ENCODE results near the gene VPS13D. TPM values are rescaled to one million over a fixed set of nuclear protein-coding genes. Genes with fewer than 3 reads are reported as not detected.

VPS13D gene
- total and polyA plus RNA-seq, 4 donors = 10.2 to 68.3 (median 12.6) TPM

DNA sequence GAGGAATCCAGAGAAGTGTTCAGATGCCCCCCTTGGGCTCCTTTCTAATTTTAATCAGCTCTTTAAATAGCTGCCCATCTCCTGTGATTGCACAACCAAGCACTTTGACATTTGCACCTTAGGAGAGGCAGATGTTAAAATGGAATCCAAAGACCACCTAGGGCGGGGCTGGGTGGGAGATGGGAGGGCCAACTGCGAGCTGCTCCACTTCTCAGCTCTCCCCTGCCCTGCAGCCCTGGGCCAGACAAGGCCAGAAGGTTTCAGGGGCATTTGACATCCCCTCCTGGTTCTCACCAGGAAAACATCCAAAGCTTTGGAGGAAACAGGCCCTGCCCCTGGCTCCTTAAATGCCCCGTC lies 281.3 kb downstream of the VPS13D start:
- Histone ChIP-seq H3K4me1 (ENCODE audit: control insufficient read depth in 4 of 4, insufficient read depth in 4 of 4, low read length in 3 of 4) (peaks cover 0 to 2% (median 0%) of the 10 kb centered on the region in 4 donors), H3K4me3 (ENCODE audit: low read depth in 1 of 3, low read length in 3 of 3) (no peak overlapping the region), H3K9me3 (ENCODE audit: control insufficient read depth in 4 of 4, low read length in 3 of 4) (no peaks in the 10 kb centered on the region), H3K27me3 (ENCODE audit: control insufficient read depth in 4 of 4, insufficient read depth in 4 of 4, low read length in 3 of 4) (no peaks in the 10 kb centered on the region), H3K27ac (ENCODE audit: low read depth in 1 of 2, low read length in 2 of 2) (peak overlapping the region; percentile 29 to 45), H3K36me3 (ENCODE audit: control insufficient read depth in 4 of 4, insufficient read depth in 3 of 4, low read depth in 1 of 4, low read length in 3 of 4) (peaks cover 2 to 15% (median 7%) of the 10 kb centered on the region in 4 donors), H3K9ac (ENCODE audit: low read depth in 1 of 2, low read length in 2 of 2) (no peak overlapping the region)
- 91% methylated on average over 3 of the region's 3 CpGs for WGBS
- DNase-seq (ENCODE audit: low spot score) = no peak
- no peak for TF ChIP-seq RXRA (IDR thresholded peaks at IDR 0.05)
- TF ChIP-seq TAF1 (conservative IDR thresholded peaks at IDR 0.05) = no peak
- TF ChIP-seq GABPA (IDR thresholded peaks at IDR 0.05 in 1 of 2, conservative IDR thresholded peaks at IDR 0.05 in 1 of 2) = no peak
- TF ChIP-seq, protein P1, sequence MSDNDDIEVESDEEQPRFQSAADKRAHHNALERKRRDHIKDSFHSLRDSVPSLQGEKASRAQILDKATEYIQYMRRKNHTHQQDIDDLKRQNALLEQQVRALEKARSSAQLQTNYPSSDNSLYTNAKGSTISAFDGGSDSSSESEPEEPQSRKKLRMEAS (IDR thresholded peaks at IDR 0.05) = no peak
- no peak for TF ChIP-seq FOXA1 (IDR thresholded peaks at IDR 0.05)
- no peak for TF ChIP-seq RAD21 (IDR thresholded peaks at IDR 0.05)
- TF ChIP-seq, protein P2, sequence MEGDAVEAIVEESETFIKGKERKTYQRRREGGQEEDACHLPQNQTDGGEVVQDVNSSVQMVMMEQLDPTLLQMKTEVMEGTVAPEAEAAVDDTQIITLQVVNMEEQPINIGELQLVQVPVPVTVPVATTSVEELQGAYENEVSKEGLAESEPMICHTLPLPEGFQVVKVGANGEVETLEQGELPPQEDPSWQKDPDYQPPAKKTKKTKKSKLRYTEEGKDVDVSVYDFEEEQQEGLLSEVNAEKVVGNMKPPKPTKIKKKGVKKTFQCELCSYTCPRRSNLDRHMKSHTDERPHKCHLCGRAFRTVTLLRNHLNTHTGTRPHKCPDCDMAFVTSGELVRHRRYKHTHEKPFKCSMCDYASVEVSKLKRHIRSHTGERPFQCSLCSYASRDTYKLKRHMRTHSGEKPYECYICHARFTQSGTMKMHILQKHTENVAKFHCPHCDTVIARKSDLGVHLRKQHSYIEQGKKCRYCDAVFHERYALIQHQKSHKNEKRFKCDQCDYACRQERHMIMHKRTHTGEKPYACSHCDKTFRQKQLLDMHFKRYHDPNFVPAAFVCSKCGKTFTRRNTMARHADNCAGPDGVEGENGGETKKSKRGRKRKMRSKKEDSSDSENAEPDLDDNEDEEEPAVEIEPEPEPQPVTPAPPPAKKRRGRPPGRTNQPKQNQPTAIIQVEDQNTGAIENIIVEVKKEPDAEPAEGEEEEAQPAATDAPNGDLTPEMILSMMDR (IDR thresholded peaks at IDR 0.05; ENCODE audit: low read depth, low read length, missing input control) = no peak
- TF ChIP-seq EGR1 (IDR thresholded peaks at IDR 0.05; ENCODE audit: low read depth in 2 of 2) = no peak
- no peak for TF ChIP-seq FOXA2 (IDR thresholded peaks at IDR 0.05)
- TF ChIP-seq, protein P3, sequence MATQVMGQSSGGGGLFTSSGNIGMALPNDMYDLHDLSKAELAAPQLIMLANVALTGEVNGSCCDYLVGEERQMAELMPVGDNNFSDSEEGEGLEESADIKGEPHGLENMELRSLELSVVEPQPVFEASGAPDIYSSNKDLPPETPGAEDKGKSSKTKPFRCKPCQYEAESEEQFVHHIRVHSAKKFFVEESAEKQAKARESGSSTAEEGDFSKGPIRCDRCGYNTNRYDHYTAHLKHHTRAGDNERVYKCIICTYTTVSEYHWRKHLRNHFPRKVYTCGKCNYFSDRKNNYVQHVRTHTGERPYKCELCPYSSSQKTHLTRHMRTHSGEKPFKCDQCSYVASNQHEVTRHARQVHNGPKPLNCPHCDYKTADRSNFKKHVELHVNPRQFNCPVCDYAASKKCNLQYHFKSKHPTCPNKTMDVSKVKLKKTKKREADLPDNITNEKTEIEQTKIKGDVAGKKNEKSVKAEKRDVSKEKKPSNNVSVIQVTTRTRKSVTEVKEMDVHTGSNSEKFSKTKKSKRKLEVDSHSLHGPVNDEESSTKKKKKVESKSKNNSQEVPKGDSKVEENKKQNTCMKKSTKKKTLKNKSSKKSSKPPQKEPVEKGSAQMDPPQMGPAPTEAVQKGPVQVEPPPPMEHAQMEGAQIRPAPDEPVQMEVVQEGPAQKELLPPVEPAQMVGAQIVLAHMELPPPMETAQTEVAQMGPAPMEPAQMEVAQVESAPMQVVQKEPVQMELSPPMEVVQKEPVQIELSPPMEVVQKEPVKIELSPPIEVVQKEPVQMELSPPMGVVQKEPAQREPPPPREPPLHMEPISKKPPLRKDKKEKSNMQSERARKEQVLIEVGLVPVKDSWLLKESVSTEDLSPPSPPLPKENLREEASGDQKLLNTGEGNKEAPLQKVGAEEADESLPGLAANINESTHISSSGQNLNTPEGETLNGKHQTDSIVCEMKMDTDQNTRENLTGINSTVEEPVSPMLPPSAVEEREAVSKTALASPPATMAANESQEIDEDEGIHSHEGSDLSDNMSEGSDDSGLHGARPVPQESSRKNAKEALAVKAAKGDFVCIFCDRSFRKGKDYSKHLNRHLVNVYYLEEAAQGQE (IDR thresholded peaks at IDR 0.05) = no peak
- TF ChIP-seq JUND (IDR thresholded peaks at IDR 0.05) = no peak
- TF ChIP-seq HNF4A (conservative IDR thresholded peaks at IDR 0.05) = no peak
- TF ChIP-seq, protein P4, sequence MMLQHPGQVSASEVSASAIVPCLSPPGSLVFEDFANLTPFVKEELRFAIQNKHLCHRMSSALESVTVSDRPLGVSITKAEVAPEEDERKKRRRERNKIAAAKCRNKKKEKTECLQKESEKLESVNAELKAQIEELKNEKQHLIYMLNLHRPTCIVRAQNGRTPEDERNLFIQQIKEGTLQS (IDR thresholded peaks at IDR 0.05) = no peak
- TF ChIP-seq, protein P5, sequence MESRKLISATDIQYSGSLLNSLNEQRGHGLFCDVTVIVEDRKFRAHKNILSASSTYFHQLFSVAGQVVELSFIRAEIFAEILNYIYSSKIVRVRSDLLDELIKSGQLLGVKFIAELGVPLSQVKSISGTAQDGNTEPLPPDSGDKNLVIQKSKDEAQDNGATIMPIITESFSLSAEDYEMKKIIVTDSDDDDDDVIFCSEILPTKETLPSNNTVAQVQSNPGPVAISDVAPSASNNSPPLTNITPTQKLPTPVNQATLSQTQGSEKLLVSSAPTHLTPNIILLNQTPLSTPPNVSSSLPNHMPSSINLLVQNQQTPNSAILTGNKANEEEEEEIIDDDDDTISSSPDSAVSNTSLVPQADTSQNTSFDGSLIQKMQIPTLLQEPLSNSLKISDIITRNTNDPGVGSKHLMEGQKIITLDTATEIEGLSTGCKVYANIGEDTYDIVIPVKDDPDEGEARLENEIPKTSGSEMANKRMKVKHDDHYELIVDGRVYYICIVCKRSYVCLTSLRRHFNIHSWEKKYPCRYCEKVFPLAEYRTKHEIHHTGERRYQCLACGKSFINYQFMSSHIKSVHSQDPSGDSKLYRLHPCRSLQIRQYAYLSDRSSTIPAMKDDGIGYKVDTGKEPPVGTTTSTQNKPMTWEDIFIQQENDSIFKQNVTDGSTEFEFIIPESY (IDR thresholded peaks at IDR 0.05) = no peak
- TF ChIP-seq HNF4G (IDR thresholded peaks at IDR 0.05) = no peak
- TF ChIP-seq SP1 (IDR thresholded peaks at IDR 0.05) = no peak
- no peak for TF ChIP-seq NR2F2 (IDR thresholded peaks at IDR 0.05)
- no peak for TF ChIP-seq YY1 (IDR thresholded peaks at IDR 0.05)

All from liver (tissue), 9 donors.